Prostate gland (tissue), 2 donors: ENCODE data around the gene FGF8.

Source experiments
- CTCF ChIP-seq, 4 experiments: fragments of 200-600 bp in 2 of 4; fragments of 450-650 bp in 2 of 4; sonication (generic) in 2 of 4; IDR thresholded peaks; 1 replicate in 3 of 4; 2 replicates in 1 of 4; pipeline ENCODE4 v1.5.1; 2016 to 2019; ENCODE audit warnings: antibody characterized with exemption in 4 of 4, mild to moderate bottlenecking in 2 of 4, moderate library complexity in 2 of 4
- POLR2AphosphoS5 ChIP-seq: sonication (generic); formaldehyde crosslinking; IDR thresholded peaks from one replicate; pipeline ENCODE4 v1.6.1; 2017; ENCODE audit warnings: antibody characterized with exemption

- TF ChIP-seq CTCF (IDR thresholded peaks at IDR 0.05), result no peak
- no peak for TF ChIP-seq POLR2AphosphoS5
These were observed 39.2 kb downstream of the FGF8 start for GRCh38 chr10:101736666-101737065.
